IMR-90 (cell line): Measurements from ENCODE around the gene NBEA. TPM values are rescaled to one million over a fixed set of nuclear protein-coding genes. Genes with fewer than 3 reads are reported as not detected.

Experiments
- ATAC-seq: fragments of 200-7000 bp; cut with Tn5 transposase; 2 replicates; pipeline ENCODE4 v1.9.1; 2020; ENCODE audit warnings: low read depth, mild to moderate bottlenecking, moderate library complexity
- BruUV-seq: library from RNA; stranded (reverse); fragments of 400-500 nt; replicated peaks from 2 replicates; lab custom pipeline; 2021; lab: Mats Ljungman, UMichigan
- CTCF ChIA-PET: fragments of 300-600 bp; formaldehyde crosslinking; extraction: SDS; loops from one replicate; lab custom pipeline; 2021; ENCODE audit warnings: antibody characterized with exemption; lab: Yijun Ruan, JAX
- POLR2A ChIA-PET: fragments of 300-600 bp; sonication (Branson Sonifier 250); formaldehyde crosslinking; loops from one replicate; lab custom pipeline; 2022; ENCODE audit warnings: antibody characterized with exemption; ENCODE audit not compliant: unreplicated experiment; lab: Charles Lee
- DNase-seq: peaks from one replicate; pipeline ENCODE4 v3.0.0; 2013
- H2AFZ ChIP-seq: replicated peaks from 2 replicates; pipeline ENCODE3; 2013; ENCODE audit warnings: low read length, mild to moderate bottlenecking; ENCODE audit not compliant: poor library complexity
- H2AK5ac ChIP-seq: 2 replicates; pipeline ENCODE4 v1.6.1; 2013; ENCODE audit warnings: low read depth, low read length, inconsistent platforms
- H2AK9ac ChIP-seq: replicated peaks from 2 replicates; pipeline ENCODE3; 2013; ENCODE audit warnings: mild to moderate bottlenecking, low read depth, low read length, moderate library complexity; ENCODE audit not compliant: poor library complexity
- H2BK120ac ChIP-seq: 2 replicates; pipeline ENCODE4 v1.6.1; 2013; ENCODE audit warnings: low read depth, low read length, inconsistent platforms
- H2BK15ac ChIP-seq: 3 replicates; pipeline ENCODE4 v1.6.1; 2013; ENCODE audit warnings: low read depth, low read length, inconsistent platforms
- H2BK20ac ChIP-seq: 2 replicates; pipeline ENCODE4 v1.6.1; 2013; ENCODE audit warnings: low read depth, mild to moderate bottlenecking, inconsistent platforms, low read length, moderate library complexity
- H2BK5ac ChIP-seq: 2 replicates; pipeline ENCODE4 v1.6.1; 2013; ENCODE audit warnings: mild to moderate bottlenecking, low read depth, low read length, inconsistent platforms; ENCODE audit not compliant: poor library complexity, severe bottlenecking
- H3K14ac ChIP-seq: replicated peaks from 2 replicates; pipeline ENCODE4 v1.6.1; 2013; ENCODE audit warnings: low read depth, low read length, inconsistent platforms
- H3K18ac ChIP-seq: 2 replicates; pipeline ENCODE4 v1.6.1; 2013; ENCODE audit warnings: low read depth, low read length, control low read depth
- H3K23ac ChIP-seq: 2 replicates; pipeline ENCODE4 v1.6.1; 2013; ENCODE audit warnings: low read depth, low read length, inconsistent platforms
- H3K27ac ChIP-seq: 2 replicates; pipeline ENCODE4 v1.5.1; 2013; ENCODE audit warnings: mild to moderate bottlenecking, control low read depth, low read length; ENCODE audit not compliant: insufficient read depth
- H3K27me3 ChIP-seq: 2 replicates; pipeline ENCODE4 v1.6.1; 2013; ENCODE audit warnings: low read length; ENCODE audit not compliant: control insufficient read depth, insufficient read depth
- H3K36me3 ChIP-seq: 2 replicates; pipeline ENCODE4 v1.6.1; 2013; ENCODE audit warnings: low read length, mixed read lengths; ENCODE audit not compliant: control insufficient read depth, insufficient read depth
- H3K4ac ChIP-seq: 2 replicates; pipeline ENCODE4 v1.6.1; 2013; ENCODE audit warnings: low read depth, low read length, inconsistent platforms
- H3K4me1 ChIP-seq: 2 replicates; pipeline ENCODE4 v1.6.1; 2013; ENCODE audit warnings: low read length, mixed read lengths; ENCODE audit not compliant: control insufficient read depth, insufficient read depth
- H3K4me2 ChIP-seq: 2 replicates; pipeline ENCODE4 v1.6.1; 2013; ENCODE audit warnings: low read depth, mild to moderate bottlenecking, control low read depth, low read length, moderate library complexity
- H3K4me3 ChIP-seq: 2 replicates; pipeline ENCODE4 v1.5.1; 2013; ENCODE audit warnings: low read depth, mild to moderate bottlenecking, control low read depth, low read length, moderate library complexity; ENCODE audit not compliant: insufficient read depth
- H3K56ac ChIP-seq: 2 replicates; pipeline ENCODE4 v1.6.1; 2013; ENCODE audit warnings: low read length, inconsistent platforms; ENCODE audit not compliant: insufficient read depth; ENCODE audit errors: extremely low read depth
- H3K79me1 ChIP-seq, 2 experiments: 2 replicates each; pipeline ENCODE4 v1.6.1; 2013; ENCODE audit warnings: low read length in 2 of 2, inconsistent platforms in 1 of 2, low read depth in 1 of 2
- H3K9ac ChIP-seq: 2 replicates; pipeline ENCODE4 v1.6.1; 2013; ENCODE audit warnings: low read depth, low read length, control low read depth
- H3K9me1 ChIP-seq: 2 replicates; pipeline ENCODE4 v1.6.1; 2013; ENCODE audit warnings: low read length, inconsistent platforms; ENCODE audit not compliant: insufficient read depth
- H3K9me3 ChIP-seq: 2 replicates; pipeline ENCODE4 v1.6.1; 2013; ENCODE audit warnings: low read length; ENCODE audit not compliant: control insufficient read depth, insufficient read depth
- H4K20me1 ChIP-seq: 2 replicates; pipeline ENCODE4 v1.6.1; 2013; ENCODE audit warnings: low read length, inconsistent platforms; ENCODE audit not compliant: insufficient read depth
- H4K5ac ChIP-seq: 2 replicates; pipeline ENCODE4 v1.6.1; 2013; ENCODE audit warnings: mild to moderate bottlenecking, low read depth, low read length, control low read depth
- H4K8ac ChIP-seq, 2 experiments: 2 replicates each; pipeline ENCODE4 v1.6.1; 2013; ENCODE audit warnings: low read depth in 2 of 2, low read length in 2 of 2, control low read depth in 1 of 2, inconsistent platforms in 1 of 2
- H4K91ac ChIP-seq: 2 replicates; pipeline ENCODE4 v1.6.1; 2013; ENCODE audit warnings: low read depth, low read length, inconsistent platforms; ENCODE audit not compliant: insufficient read depth
- BHLHE40 ChIP-seq: fragments of 150-350 bp; IDR thresholded peaks from 2 replicates; pipeline ENCODE4 v1.6.1; 2016; ENCODE audit warnings: mild to moderate bottlenecking, low read depth, low read length
- CEBPB ChIP-seq: IDR thresholded peaks from 2 replicates; pipeline ENCODE4 v1.6.1; 2012; ENCODE audit warnings: low read depth, low read length, improper control_type of control experiment
- CHD1 ChIP-seq: IDR thresholded peaks from 2 replicates; pipeline ENCODE4 v1.6.1; 2012; ENCODE audit warnings: low read depth, low read length, improper control_type of control experiment
- CTCF ChIP-seq: conservative IDR thresholded peaks from 2 replicates; pipeline ENCODE4 v1.5.1; 2012; ENCODE audit warnings: mild to moderate bottlenecking, low read depth, low read length, improper control_type of control experiment
- ELK1 ChIP-seq: fragments of 150-350 bp; IDR thresholded peaks from 2 replicates; pipeline ENCODE4 v1.6.1; 2016; ENCODE audit warnings: low read depth, mild to moderate bottlenecking, low read length, moderate library complexity, borderline replicate concordance
- FOS ChIP-seq: fragments of 150-350 bp; IDR thresholded peaks from 2 replicates; pipeline ENCODE4 v1.6.1; 2016; ENCODE audit warnings: low read depth, low read length
- MAFK ChIP-seq: IDR thresholded peaks from 2 replicates; pipeline ENCODE4 v1.6.1; 2012; ENCODE audit warnings: low read depth, low read length, improper control_type of control experiment
- MAZ ChIP-seq: IDR thresholded peaks from 2 replicates; pipeline ENCODE4 v1.6.1; 2012; ENCODE audit warnings: low read depth, mild to moderate bottlenecking, low read length, improper control_type of control experiment, moderate library complexity, borderline replicate concordance
- MXI1 ChIP-seq: IDR thresholded peaks from 2 replicates; pipeline ENCODE4 v1.6.1; 2012; ENCODE audit warnings: low read depth, mild to moderate bottlenecking, low read length, moderate library complexity, borderline replicate concordance
- NFE2L2 ChIP-seq: fragments of 150-350 bp; IDR thresholded peaks from 2 replicates; pipeline ENCODE4 v1.6.1; 2016; ENCODE audit warnings: low read depth, mild to moderate bottlenecking, low read length
- POLR2A ChIP-seq: IDR thresholded peaks from 2 replicates; pipeline ENCODE4 v1.6.1; 2012; ENCODE audit warnings: mild to moderate bottlenecking, low read depth, low read length
- RAD21 ChIP-seq: IDR thresholded peaks from 2 replicates; pipeline ENCODE4 v1.6.1; 2012; ENCODE audit warnings: low read length, improper control_type of control experiment
- RCOR1 ChIP-seq: IDR thresholded peaks from 2 replicates; pipeline ENCODE4 v1.6.1; 2012; ENCODE audit warnings: mild to moderate bottlenecking, low read length, improper control_type of control experiment; ENCODE audit not compliant: insufficient replicate concordance
- RFX5 ChIP-seq: IDR thresholded peaks from 2 replicates; pipeline ENCODE4 v1.8.0; 2012; ENCODE audit warnings: low read depth, mild to moderate bottlenecking, low read length, moderate library complexity
- SMC3 ChIP-seq: fragments of 150-350 bp; IDR thresholded peaks from 2 replicates; pipeline ENCODE4 v1.6.1; 2016; ENCODE audit warnings: low read depth, mild to moderate bottlenecking, antibody characterized with exemption, low read length, moderate library complexity
- USF2 ChIP-seq: fragments of 150-350 bp; IDR thresholded peaks from 2 replicates; pipeline ENCODE4 v1.6.1; 2017; ENCODE audit warnings: mild to moderate bottlenecking, antibody characterized with exemption, low read length, low read depth
- WGBS, 2 experiments: methylation state at CpG; one replicate each; pipeline versions ENCODE4 v1.1.5 to v1.1.7; 2013; ENCODE audit warnings: missing lambda C conversion rate in 2 of 2; ENCODE audit not compliant: insufficient read length in 1 of 2; ENCODE audit errors: extremely low coverage in 2 of 2; 5-methylcytosine and 5-hydroxymethylcytosine counted together
- dilution Hi-C: fragments of 300-500 bp; cut with HindIII; formaldehyde crosslinking; loops from one replicate; pipeline ENCODE4 v1.14.3; 2018; ENCODE audit warnings: low sequenced_read_pairs; ENCODE audit not compliant: unreplicated experiment
- in situ Hi-C: fragments of 300-500 bp; cut with MboI; formaldehyde crosslinking; loops from 3 replicates; pipeline ENCODE4 v1.14.3; 2019; ENCODE audit warnings: low sequenced_read_pairs, inconsistent platforms, mixed read lengths
- intact Hi-C: fragments of 100-400 bp; cut with micrococcal nuclease; formaldehyde crosslinking; loops from 2 replicates; pipeline ENCODE4 v1.10.0; 2022
- polyA plus RNA-seq, 3 experiments: library from polyadenylated mRNA; depleted of rRNA; stranded (reverse); fragments of >200 nt; gene quantifications; 2 replicates each; pipeline ENCODE4 v1.2.3, GENCODE V29; 2012; ENCODE audit warnings: low replicate concordance in 1 of 3
- total RNA-seq: library from RNA; depleted of rRNA; stranded (reverse); fragments of >200 nt; gene quantifications from 2 replicates; pipeline ENCODE4 v1.2.3, GENCODE V29; 2012

Gene NBEA
- total and polyA plus RNA-seq, 2 of the 4 experiments (the other 2 are of a cell fraction): 0.82 to 2.2 TPM

GRCh38 chr13:35617420-35617819 lies 675.4 kb downstream of the NBEA start:
- ChIA-PET CTCF (no interaction called here), POLR2A (no interaction called here)
- intact Hi-C loops: no loop called here

More at GRCh38 chr13:35617420-35617819, 675.4 kb downstream of the NBEA start:
- Histone ChIP-seq H3K9me1 (no peaks in the 10 kb centered on the region), H3K9me3 (no peaks in the 10 kb centered on the region), H3K27ac (no peak overlapping the region), H3K23ac (no peak overlapping the region), H3K18ac (no peak overlapping the region), H4K5ac (no peak overlapping the region), H3K56ac (no peak overlapping the region), H2BK5ac (no peak overlapping the region), H2AK9ac (no peak overlapping the region), H4K91ac (no peak overlapping the region), H3K4me1 (no peaks in the 10 kb centered on the region), H3K4me3 (no peak overlapping the region), H3K79me1 (no peaks in the 10 kb centered on the region), H3K9ac (no peak overlapping the region), H2BK20ac (no peak overlapping the region), H4K20me1 (no peaks in the 10 kb centered on the region), H3K4ac (no peak overlapping the region), H2AK5ac (no peak overlapping the region), H2BK15ac (no peak overlapping the region), H4K8ac (no peak overlapping the region), H3K14ac (no peak overlapping the region), H3K36me3 (no peaks in the 10 kb centered on the region), H2BK120ac (no peak overlapping the region), H3K4me2 (no peak overlapping the region), H2AFZ (no peak overlapping the region), H3K27me3 (no peaks in the 10 kb centered on the region)
- TF ChIP-seq BHLHE40 (no peak), CEBPB (no peak), CTCF (no peak), USF2 (no peak), MXI1 (no peak), SMC3 (no peak), RAD21 (no peak), POLR2A (no peak), RFX5 (no peak), MAZ (no peak), MAFK (no peak), NFE2L2 (no peak), ELK1 (no peak), RCOR1 (no peak), FOS (no peak), CHD1 (no peak)
- DNase-seq (no peak), ATAC-seq (no peak)
- BruUV-seq: no TSS peak
- WGBS, 2 experiments: 62% methylated on average over 2 of the region's 6 CpGs; no CpG with 5 or more reads in 1 of the 2 experiments
- in situ Hi-C loops (no loop called here), dilution Hi-C loops (no loop called here)
